ENCODE results near the gene HS1BP3. TPM values are rescaled to one million over a fixed set of nuclear protein-coding genes. Genes with fewer than 3 reads are reported as not detected.

Gene HS1BP3
- total RNA-seq, 1 experiment from 2014 or later, result 17.1 TPM

DNA sequence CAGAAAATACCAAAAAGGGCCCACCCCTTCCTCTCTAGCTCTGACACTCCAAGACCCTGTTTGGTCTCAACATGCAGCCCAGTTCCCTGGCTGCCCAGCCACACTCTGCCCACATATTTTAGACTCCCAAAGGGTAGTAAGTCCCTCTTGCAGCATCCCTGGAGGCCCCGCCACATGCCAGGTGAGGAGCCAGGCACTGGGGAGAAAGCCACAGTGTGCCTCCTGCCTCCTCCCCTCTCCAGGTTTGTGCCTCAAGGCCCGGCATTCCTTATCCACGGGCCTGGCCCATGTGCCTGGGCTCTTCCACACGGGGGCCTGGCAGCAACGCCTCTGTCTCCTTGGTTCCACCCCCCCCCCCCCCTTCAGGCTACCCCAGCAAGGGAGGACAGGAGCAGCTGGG is 75.5 kb downstream of the HS1BP3 start:
- ChIA-PET CTCF (no interaction called here), POLR2A (interaction anchor here (1.1 to 5.8 kb wide), 2 partner anchors 12 to 127 kb away, joined by 4 to 70 read pairs; partner anchors contain the start of gene RHOB), RAD21 (ENCODE audit: low non-redundant PET in 1 of 2, low total read pairs in 2 of 2, uncharacterized antibody in 2 of 2, unreplicated experiment in 2 of 2) (no interaction called here)
- Histone ChIP-seq H3K27ac (ENCODE audit: low read depth, low read length) (no peak overlapping the region), H3K4me1 (ENCODE audit: control insufficient read depth in 1 of 2, insufficient read depth in 2 of 2, low read length in 2 of 2) (peaks cover 28 to 38% of the 10 kb centered on the region in 2 experiments), H3K9me3 (ENCODE audit: control insufficient read depth in 1 of 2, insufficient read depth in 1 of 2, low read depth in 1 of 2, low read length in 2 of 2) (no peaks in the 10 kb centered on the region), H3K4me3 (replicated peaks in 1 of 2; ENCODE audit: low read depth in 1 of 2, low read length in 2 of 2) (no peak overlapping the region), H3K79me2 (ENCODE audit: insufficient read depth, low read length) (no peaks in the 10 kb centered on the region), H3K4me2 (ENCODE audit: low read length) (no peak overlapping the region), H4K20me1 (ENCODE audit: insufficient read depth) (no peaks in the 10 kb centered on the region), H3K36me3 (ENCODE audit: control insufficient read depth in 1 of 2, insufficient read depth in 2 of 2, low read length in 2 of 2) (no peaks in the 10 kb centered on the region), H2AFZ (ENCODE audit: low read depth, low read length, poor library complexity, severe bottlenecking) (no peak overlapping the region), H3K9ac (ENCODE audit: low read length) (no peak overlapping the region), H3K9me2 (ENCODE audit: insufficient read depth) (no peaks in the 10 kb centered on the region), H3K27me3 (ENCODE audit: insufficient read depth, low read length) (no peaks in the 10 kb centered on the region)
- intact Hi-C loops (cut with micrococcal nuclease), result no loop called here
- no peak for ATAC-seq
- no TSS peak for BruUV-seq (replicated peaks)
- DNase-seq (ENCODE audit: low read depth, low spot score), result no peak
- no peak for TF ChIP-seq ZNF274 (IDR thresholded peaks at IDR 0.05; ENCODE audit: low read depth, low read length)
- TF ChIP-seq, protein P1, sequence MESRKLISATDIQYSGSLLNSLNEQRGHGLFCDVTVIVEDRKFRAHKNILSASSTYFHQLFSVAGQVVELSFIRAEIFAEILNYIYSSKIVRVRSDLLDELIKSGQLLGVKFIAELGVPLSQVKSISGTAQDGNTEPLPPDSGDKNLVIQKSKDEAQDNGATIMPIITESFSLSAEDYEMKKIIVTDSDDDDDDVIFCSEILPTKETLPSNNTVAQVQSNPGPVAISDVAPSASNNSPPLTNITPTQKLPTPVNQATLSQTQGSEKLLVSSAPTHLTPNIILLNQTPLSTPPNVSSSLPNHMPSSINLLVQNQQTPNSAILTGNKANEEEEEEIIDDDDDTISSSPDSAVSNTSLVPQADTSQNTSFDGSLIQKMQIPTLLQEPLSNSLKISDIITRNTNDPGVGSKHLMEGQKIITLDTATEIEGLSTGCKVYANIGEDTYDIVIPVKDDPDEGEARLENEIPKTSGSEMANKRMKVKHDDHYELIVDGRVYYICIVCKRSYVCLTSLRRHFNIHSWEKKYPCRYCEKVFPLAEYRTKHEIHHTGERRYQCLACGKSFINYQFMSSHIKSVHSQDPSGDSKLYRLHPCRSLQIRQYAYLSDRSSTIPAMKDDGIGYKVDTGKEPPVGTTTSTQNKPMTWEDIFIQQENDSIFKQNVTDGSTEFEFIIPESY (IDR thresholded peaks at IDR 0.05; ENCODE audit: extremely low read depth, insufficient replicate concordance, low read length), result no peak
- no peak for TF ChIP-seq SP1 (IDR thresholded peaks at IDR 0.05; ENCODE audit: low read depth)
- no peak for TF ChIP-seq CBX3 (IDR thresholded peaks at IDR 0.05; ENCODE audit: low read depth)
- TF ChIP-seq FOSL1 (IDR thresholded peaks at IDR 0.05; ENCODE audit: low read depth), result no peak
- no peak for TF ChIP-seq SIN3A (IDR thresholded peaks at IDR 0.05; ENCODE audit: low read depth)
- no peak for TF ChIP-seq EZH2 (IDR thresholded peaks at IDR 0.05)
- TF ChIP-seq, protein P2, sequence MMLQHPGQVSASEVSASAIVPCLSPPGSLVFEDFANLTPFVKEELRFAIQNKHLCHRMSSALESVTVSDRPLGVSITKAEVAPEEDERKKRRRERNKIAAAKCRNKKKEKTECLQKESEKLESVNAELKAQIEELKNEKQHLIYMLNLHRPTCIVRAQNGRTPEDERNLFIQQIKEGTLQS (IDR thresholded peaks at IDR 0.05), result no peak
- TF ChIP-seq ELF1 (IDR thresholded peaks at IDR 0.05; ENCODE audit: borderline replicate concordance, low read depth), result no peak
- no peak for TF ChIP-seq SRF (IDR thresholded peaks at IDR 0.05; ENCODE audit: low read depth)
- no peak for TF ChIP-seq CTCF (IDR thresholded peaks at IDR 0.05 in 2 of 3, conservative IDR thresholded peaks at IDR 0.05 in 1 of 3; ENCODE audit: borderline replicate concordance in 1 of 3, insufficient read depth in 1 of 3, low read depth in 2 of 3, low read length in 2 of 3)
- TF ChIP-seq TCF7L2 (IDR thresholded peaks at IDR 0.05; ENCODE audit: borderline replicate concordance, extremely low read depth, insufficient read depth, insufficient read length), result no peak
- TF ChIP-seq YY1 (IDR thresholded peaks at IDR 0.05; ENCODE audit: extremely low read depth, insufficient replicate concordance, low read depth, low read length), result no peak

All from HCT116 (cell line).